PFSK-1 (cell line): ENCODE results near the gene MPND.
A peak's percentile ranks its signal among the peaks of the same experiment; 100 is the strongest.

Experiments
- FOXP2 ChIP-seq: optimal IDR thresholded peaks from 2 replicates; pipeline ENCODE3; 2011; ENCODE audit warnings: borderline replicate concordance, control low read depth, inconsistent platforms; ENCODE audit not compliant: insufficient read depth; ENCODE audit errors: extremely low read length, extremely low read depth
- POLR2AphosphoS5 ChIP-seq: IDR thresholded peaks from 2 replicates; pipeline ENCODE4 v1.6.1; 2012; ENCODE audit warnings: low read depth, mild to moderate bottlenecking, control low read depth, low read length, moderate library complexity
- SIN3A ChIP-seq: IDR thresholded peaks from 2 replicates; pipeline ENCODE4 v1.6.1; 2012; ENCODE audit warnings: mild to moderate bottlenecking, low read length, moderate library complexity, borderline replicate concordance; ENCODE audit not compliant: insufficient read depth
- TAF1 ChIP-seq: IDR thresholded peaks from 2 replicates; pipeline ENCODE4 v1.6.1; 2012; ENCODE audit warnings: low read length, control low read depth, borderline replicate concordance; ENCODE audit not compliant: insufficient read depth
- TF ChIP-seq, protein P1 (sequence below), 2 experiments: IDR thresholded peaks; 2 replicates each; pipeline versions ENCODE4 v1.6.1 to v1.8.0; 2011 to 2012; ENCODE audit warnings: low read depth in 2 of 2, low read length in 2 of 2, control low read depth in 1 of 2, inconsistent platforms in 1 of 2, mild to moderate bottlenecking in 1 of 2, moderate library complexity in 1 of 2; ENCODE audit not compliant: insufficient read depth in 1 of 2

MPND gene

DNA sequence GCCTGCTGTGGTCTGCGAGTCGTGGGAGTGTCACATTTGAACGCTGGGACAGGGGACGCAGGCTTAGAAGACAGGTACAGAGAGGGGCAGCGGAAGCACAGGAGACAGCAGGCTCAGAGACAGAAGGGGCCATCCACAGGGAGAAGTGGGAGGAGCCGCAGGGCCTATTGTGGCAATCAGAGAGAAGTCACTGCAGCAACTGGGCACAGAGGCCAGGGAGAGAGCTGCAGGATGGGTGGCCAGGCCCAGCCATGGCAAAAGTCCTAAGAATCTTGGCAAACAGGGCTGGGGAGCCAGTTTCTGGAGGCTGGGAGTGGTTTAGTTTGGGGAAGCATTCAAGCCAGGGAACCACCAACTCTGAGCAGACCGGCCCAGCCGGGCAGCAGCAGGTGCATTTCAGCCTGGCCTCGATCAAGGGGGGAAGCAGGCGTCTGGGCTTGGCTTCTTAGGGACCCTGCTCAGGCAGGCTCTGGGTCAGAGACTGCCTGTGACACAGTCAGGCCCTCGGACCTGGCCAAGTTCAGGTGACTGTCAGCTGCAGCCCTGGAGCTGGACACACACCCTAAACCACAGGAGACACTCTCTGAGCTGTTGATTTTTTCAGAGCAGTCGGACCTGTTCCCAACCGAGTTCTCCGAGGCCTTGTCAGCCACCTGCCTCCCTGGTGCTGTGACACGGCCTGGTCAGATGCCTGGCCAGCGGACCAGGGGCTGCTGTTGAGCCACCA, 45.1 kb downstream of the MPND start:
- no peak for TF ChIP-seq POLR2AphosphoS5

DNA sequence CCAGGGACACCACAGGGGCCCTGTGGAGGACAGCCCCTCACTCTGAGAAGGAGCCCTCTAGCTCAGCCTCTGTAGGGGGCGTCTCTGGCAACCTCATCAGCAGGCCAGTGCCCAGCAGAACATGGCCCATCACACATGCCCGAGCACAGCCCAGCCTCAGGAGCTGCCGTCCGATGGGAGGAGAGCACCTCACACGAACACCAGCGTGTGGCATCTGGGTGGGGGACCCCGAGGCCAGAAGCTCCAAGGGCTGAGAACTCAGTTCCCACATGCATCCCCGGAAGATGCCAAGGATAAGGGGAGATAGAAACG, 45.7 kb downstream of the MPND start:
- TF ChIP-seq, protein P1, sequence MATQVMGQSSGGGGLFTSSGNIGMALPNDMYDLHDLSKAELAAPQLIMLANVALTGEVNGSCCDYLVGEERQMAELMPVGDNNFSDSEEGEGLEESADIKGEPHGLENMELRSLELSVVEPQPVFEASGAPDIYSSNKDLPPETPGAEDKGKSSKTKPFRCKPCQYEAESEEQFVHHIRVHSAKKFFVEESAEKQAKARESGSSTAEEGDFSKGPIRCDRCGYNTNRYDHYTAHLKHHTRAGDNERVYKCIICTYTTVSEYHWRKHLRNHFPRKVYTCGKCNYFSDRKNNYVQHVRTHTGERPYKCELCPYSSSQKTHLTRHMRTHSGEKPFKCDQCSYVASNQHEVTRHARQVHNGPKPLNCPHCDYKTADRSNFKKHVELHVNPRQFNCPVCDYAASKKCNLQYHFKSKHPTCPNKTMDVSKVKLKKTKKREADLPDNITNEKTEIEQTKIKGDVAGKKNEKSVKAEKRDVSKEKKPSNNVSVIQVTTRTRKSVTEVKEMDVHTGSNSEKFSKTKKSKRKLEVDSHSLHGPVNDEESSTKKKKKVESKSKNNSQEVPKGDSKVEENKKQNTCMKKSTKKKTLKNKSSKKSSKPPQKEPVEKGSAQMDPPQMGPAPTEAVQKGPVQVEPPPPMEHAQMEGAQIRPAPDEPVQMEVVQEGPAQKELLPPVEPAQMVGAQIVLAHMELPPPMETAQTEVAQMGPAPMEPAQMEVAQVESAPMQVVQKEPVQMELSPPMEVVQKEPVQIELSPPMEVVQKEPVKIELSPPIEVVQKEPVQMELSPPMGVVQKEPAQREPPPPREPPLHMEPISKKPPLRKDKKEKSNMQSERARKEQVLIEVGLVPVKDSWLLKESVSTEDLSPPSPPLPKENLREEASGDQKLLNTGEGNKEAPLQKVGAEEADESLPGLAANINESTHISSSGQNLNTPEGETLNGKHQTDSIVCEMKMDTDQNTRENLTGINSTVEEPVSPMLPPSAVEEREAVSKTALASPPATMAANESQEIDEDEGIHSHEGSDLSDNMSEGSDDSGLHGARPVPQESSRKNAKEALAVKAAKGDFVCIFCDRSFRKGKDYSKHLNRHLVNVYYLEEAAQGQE (IDR thresholded peaks at IDR 0.05; ENCODE audit: insufficient read depth in 1 of 2, low read depth in 2 of 2, low read length in 2 of 2) = no peak
- TF ChIP-seq POLR2AphosphoS5 (no peak), TAF1 (no peak), FOXP2 (no peak), SIN3A (no peak)

DNA sequence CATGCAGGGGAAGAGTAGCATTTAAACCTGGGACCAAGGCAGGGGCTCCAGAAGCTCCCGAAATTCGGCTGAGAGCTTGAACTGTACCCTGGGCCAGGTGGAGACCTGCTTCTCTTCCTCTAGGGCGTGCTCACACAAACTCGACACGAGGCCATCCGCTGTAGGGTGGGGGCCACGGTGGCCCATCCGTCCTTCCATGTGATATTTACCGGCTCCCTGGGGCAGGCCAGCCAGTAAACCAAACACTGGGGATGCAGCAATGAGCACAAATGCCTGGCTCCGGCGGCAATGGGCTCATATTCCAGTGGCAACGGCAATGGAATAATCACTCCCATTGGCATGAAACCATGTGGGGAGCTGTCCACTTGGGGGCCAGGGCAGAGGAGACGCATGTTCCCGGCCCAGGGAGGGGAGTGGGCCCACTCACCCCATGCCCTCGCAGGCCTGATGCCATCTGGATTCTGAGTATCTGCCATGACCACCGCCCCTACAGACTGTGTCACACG, 46.2 kb downstream of the MPND start:
- TF ChIP-seq, protein P1 (IDR thresholded peaks at IDR 0.05; ENCODE audit: insufficient read depth in 1 of 2, low read depth in 2 of 2, low read length in 2 of 2) = peak in 1 of 2 experiments; percentile 67; a peak in 2 of 4 replicates
- TF ChIP-seq SIN3A = no peak
- TF ChIP-seq FOXP2 = no peak
- TF ChIP-seq TAF1 = no peak

DNA sequence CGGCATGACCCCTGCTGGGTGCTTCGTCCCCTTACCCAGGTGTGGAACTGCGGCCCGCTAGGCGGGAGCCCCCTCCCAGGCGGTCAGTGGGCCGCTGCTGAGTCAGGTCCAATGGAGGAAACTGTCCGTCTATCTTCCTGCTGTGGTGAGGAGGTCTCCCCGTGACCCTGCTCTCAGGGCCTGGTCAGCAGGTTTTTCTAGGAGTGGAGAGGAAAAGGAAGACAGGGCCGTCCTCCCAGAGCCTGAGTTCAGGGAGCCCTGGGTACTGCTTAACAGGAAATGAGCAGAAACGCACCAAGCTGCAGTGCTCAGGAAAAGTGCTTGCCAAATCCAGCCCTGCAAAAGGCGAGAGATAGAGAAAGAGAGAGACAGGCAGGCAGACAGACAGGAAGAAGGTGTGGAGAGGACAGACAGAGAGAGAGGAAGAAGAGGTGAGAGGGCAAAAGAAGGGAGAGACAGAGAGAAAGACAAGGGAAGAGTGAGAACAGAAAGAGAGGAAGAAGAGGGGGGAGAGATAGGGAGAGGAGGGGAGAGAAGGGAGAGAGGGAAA, 46.7 kb downstream of the MPND start:
- TF ChIP-seq TAF1 (peak; percentile 49; the same call in 1 of the 2 replicates), FOXP2 (peak; percentile 24), POLR2AphosphoS5 (0 out of 2 replicates have a peak, but pooled peaks have one; percentile 27), SIN3A (no peak; the same call in 1 of the 2 replicates)
- TF ChIP-seq, protein P1 (IDR thresholded peaks at IDR 0.05; ENCODE audit: insufficient read depth in 1 of 2, low read depth in 2 of 2, low read length in 2 of 2) = 0 out of 4 replicates have a peak, but pooled peaks of 1 of the 2 experiments have one; percentile 29

DNA sequence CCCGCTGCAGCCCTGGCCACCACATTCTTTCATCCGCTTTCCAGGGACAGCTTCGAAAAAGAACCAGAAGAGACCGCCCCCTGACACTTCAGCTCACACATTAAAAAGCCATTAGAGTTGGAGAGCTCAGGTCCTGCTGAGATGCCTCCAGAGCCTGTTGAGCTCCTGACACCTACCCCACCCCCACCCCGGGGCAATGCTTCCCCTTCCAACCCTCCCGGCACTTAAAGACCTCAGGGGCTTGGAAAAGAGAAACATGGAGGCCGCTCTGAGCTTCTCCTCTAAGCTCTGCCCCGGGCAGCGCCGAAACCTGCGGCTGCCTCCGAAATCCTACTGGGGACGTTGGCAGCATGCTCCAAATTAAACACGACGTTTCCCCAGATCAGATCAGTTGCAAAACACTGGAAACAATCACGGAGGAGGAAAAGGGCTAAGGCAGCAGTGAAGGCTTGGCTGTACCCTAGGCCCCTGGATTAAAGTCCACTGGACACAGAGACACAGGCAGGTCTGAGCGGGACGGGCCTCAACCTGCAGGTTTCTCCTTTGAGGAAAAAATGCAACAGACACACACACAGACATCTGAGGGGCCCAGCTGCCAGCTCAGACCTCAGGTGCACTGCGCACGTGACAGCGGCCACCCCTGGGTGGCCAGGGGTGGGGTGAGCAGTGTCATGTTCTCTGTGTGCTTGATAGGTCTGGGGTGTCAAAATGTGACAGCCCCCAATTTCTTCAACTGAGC, 47.4 kb downstream of the MPND start:
- TF ChIP-seq TAF1 = 0 out of 2 replicates have a peak, but pooled peaks have one; percentile 12
- peak; percentile 5; the same call in 1 of the 2 replicates for TF ChIP-seq POLR2AphosphoS5
- TF ChIP-seq, protein P1 (IDR thresholded peaks at IDR 0.05; ENCODE audit: insufficient read depth in 1 of 2, low read depth in 2 of 2, low read length in 2 of 2) = 0 out of 4 replicates have a peak, but pooled peaks of 1 of the 2 experiments have one; percentile 2
- no peak for TF ChIP-seq FOXP2
- no peak for TF ChIP-seq SIN3A
